ENCODE measurements around the gene CAMK4. TPM values are rescaled to one million over a fixed set of nuclear protein-coding genes. Genes with fewer than 3 reads are reported as not detected.

Gene CAMK4
- total RNA-seq, 1 experiment from 2014 or later = not detected

- H3K27ac ChIP-seq = no peak overlapping the region
These were observed 289.9 kb downstream of the CAMK4 start for GRCh38 chr5:111514087-111514486.

DNA sequence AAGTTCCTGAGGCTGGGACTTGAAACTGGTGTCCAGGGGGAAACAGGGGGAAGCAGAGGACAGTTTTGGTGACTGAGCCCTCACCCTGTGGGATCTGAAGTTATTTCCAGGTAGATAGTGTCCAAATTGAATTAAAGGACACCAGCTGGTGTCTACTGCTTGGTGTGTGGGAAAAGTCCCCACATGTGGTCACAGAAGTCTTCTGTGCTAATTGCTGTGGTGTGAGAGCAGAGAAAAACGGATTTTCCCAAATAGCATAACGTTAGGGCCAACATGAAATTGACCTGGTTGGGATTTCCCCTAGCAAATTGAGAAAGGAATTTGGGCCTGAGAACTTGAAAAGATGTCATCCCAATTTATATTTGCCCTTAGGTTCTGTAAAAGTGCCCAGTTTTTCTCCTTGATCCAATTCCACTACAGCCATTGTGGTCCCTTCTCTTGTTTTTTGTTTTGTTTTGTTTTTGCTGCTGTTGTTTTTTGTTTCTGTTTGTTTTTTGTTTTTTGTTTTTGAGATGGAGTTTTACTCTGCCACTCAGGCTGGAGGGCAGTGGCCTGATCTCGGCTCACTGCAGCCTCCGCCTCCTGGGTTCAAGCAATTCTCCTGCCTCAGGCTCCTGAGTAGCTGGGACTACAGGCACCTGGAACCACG, 293.8 kb downstream of the CAMK4 start:
- no TSS peak for BruUV-seq (replicated peaks)
- Histone ChIP-seq H3K9me3 (ENCODE audit: insufficient read depth, low read depth) (no peaks in the 10 kb centered on the region), H3K4me3 (no peak overlapping the region), H2AFZ (no peak overlapping the region), H3K27ac (no peak overlapping the region), H3K4me1 (replicated peaks; ENCODE audit: insufficient read depth) (no peaks in the 10 kb centered on the region), H3K9me2 (ENCODE audit: insufficient read depth) (no peaks in the 10 kb centered on the region), H3K36me3 (ENCODE audit: low read depth) (no peaks in the 10 kb centered on the region), H3K4me2 (no peak overlapping the region), H3K27me3 (ENCODE audit: insufficient read depth, low read depth) (peaks cover 7% of the 10 kb centered on the region), H4K20me1 (ENCODE audit: insufficient read depth) (no peaks in the 10 kb centered on the region), H3K79me2 (ENCODE audit: low read depth) (no peaks in the 10 kb centered on the region), H3F3A (ENCODE audit: insufficient read depth, low read depth) (no peaks in the 10 kb centered on the region)
- TF ChIP-seq EZH2 (IDR thresholded peaks at IDR 0.05; ENCODE audit: low read depth) = no peak
- no peak for TF ChIP-seq CTCF (conservative IDR thresholded peaks at IDR 0.05)
- intact Hi-C loops (cut with micrococcal nuclease; ENCODE audit: unreplicated experiment) = no loop called here
- CTCF ChIA-PET = no interaction called here
- DNase-seq = no peak
- POLR2A ChIA-PET (ENCODE audit: unreplicated experiment) = no interaction called here

More at GRCh38 chr5:111514087-111514486, 289.9 kb downstream of the CAMK4 start:
- intact Hi-C loops (cut with micrococcal nuclease; ENCODE audit: unreplicated experiment) = no loop called here
- Histone ChIP-seq H3F3A (ENCODE audit: insufficient read depth, low read depth) (no peaks in the 10 kb centered on the region), H3K4me2 (no peak overlapping the region), H3K9me3 (ENCODE audit: insufficient read depth, low read depth) (no peaks in the 10 kb centered on the region), H3K79me2 (ENCODE audit: low read depth) (no peaks in the 10 kb centered on the region), H3K36me3 (ENCODE audit: low read depth) (no peaks in the 10 kb centered on the region), H4K20me1 (ENCODE audit: insufficient read depth) (no peaks in the 10 kb centered on the region), H3K4me3 (no peak overlapping the region), H3K9me2 (ENCODE audit: insufficient read depth) (no peaks in the 10 kb centered on the region), H2AFZ (no peak overlapping the region), H3K27me3 (ENCODE audit: insufficient read depth, low read depth) (peaks cover 5% of the 10 kb centered on the region; the same call in 1 of the 2 replicates), H3K4me1 (replicated peaks; ENCODE audit: insufficient read depth) (no peaks in the 10 kb centered on the region)
- ChIA-PET CTCF (no interaction called here), POLR2A (ENCODE audit: unreplicated experiment) (no interaction called here)
- DNase-seq = no peak
- no peak for TF ChIP-seq CTCF (conservative IDR thresholded peaks at IDR 0.05)
- no peak for TF ChIP-seq EZH2 (IDR thresholded peaks at IDR 0.05; ENCODE audit: low read depth)
- BruUV-seq (replicated peaks) = no TSS peak

GRCh38 chr5:111518777-111519176, 294.6 kb downstream of the CAMK4 start:
- Histone ChIP-seq H3K4me3 (no peak overlapping the region), H3K27me3 (ENCODE audit: insufficient read depth, low read depth) (peaks cover 7% of the 10 kb centered on the region), H3K27ac (no peak overlapping the region), H3F3A (ENCODE audit: insufficient read depth, low read depth) (no peaks in the 10 kb centered on the region), H3K36me3 (ENCODE audit: low read depth) (no peaks in the 10 kb centered on the region), H3K9me2 (ENCODE audit: insufficient read depth) (no peaks in the 10 kb centered on the region), H3K9me3 (ENCODE audit: insufficient read depth, low read depth) (no peaks in the 10 kb centered on the region), H3K79me2 (ENCODE audit: low read depth) (no peaks in the 10 kb centered on the region), H3K4me1 (replicated peaks; ENCODE audit: insufficient read depth) (no peaks in the 10 kb centered on the region), H2AFZ (no peak overlapping the region), H3K4me2 (no peak overlapping the region), H4K20me1 (ENCODE audit: insufficient read depth) (no peaks in the 10 kb centered on the region)
- CTCF ChIA-PET = no interaction called here
- TF ChIP-seq EZH2 (IDR thresholded peaks at IDR 0.05; ENCODE audit: low read depth) = no peak
- no peak for TF ChIP-seq CTCF (conservative IDR thresholded peaks at IDR 0.05)
- POLR2A ChIA-PET (ENCODE audit: unreplicated experiment) = no interaction called here
- intact Hi-C loops (cut with micrococcal nuclease; ENCODE audit: unreplicated experiment) = no loop called here
- BruUV-seq (replicated peaks) = no TSS peak
- no peak for DNase-seq

Measured in PC-9 (cell line).